Measurements from ENCODE around the gene ATOX1. TPM values are rescaled to one million over a fixed set of nuclear protein-coding genes. Genes with fewer than 3 reads are reported as not detected.

The ATOX1 gene
- total and polyA plus RNA-seq, 2 of the 13 experiments (the other 11 are each of a cell fraction or from before 2014, with no cell fraction given): 62.4 to 124 TPM

DNA sequence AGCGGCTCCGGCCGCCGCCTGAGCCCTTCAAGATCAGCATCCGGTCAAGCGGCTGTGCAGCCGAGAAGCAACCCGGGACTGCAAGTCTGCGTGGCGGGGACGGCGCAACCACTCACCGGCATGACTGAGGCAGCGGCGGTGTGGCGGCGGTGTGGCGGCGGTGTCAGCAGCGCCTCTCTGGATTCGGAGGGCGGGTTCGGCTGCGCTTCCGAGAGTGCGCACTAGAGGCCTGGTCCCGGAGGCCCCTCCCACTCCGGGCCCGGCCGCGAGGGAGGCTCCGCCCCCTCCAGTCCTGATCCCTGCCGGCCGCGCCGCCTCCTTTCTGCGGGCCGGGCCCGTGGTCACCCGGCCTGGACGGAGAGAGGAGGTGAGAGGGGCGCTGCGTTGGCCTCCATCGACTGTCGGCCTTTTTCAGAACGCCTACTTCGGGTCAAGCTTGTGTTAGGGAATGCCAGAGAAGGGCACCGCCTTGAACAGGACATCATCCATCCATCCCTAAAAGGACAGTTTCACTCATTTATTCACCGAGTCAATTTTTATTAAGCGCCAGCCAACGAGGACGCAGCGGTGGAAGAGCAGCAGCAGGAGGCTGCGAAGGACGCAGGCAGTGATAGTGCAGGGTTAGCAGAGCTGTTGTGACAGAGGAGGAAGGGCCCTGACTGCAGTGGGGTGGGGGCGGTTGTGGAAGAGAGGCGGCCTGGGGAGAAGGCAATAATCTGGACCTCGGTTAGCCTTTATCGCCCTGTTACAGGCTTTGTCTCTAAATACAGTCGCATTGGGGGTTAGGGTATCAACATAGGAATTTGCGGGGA lies at the start of gene ATOX1 (continued):
- TF ChIP-seq ZNF660 (CRISPR knock-in tag; IDR thresholded peaks at IDR 0.05; ENCODE audit: borderline replicate concordance, low read depth) (no peak), ZBTB38 (CRISPR knock-in tag; IDR thresholded peaks at IDR 0.05) (peak; percentile 36; the same call in 1 of the 2 replicates), ZSCAN21 (CRISPR knock-in tag; IDR thresholded peaks at IDR 0.05; ENCODE audit: borderline replicate concordance) (peak; percentile 61; the same call in 1 of the 2 replicates), SAP130 (CRISPR knock-in tag; IDR thresholded peaks at IDR 0.05; ENCODE audit: low read depth) (peak; percentile 87), DR1 (CRISPR knock-in tag; IDR thresholded peaks at IDR 0.05) (peak; percentile 78), SIN3A (IDR thresholded peaks at IDR 0.05; ENCODE audit: borderline replicate concordance, low read depth, low read length) (peak; percentile 85; the same call in 1 of the 2 replicates), XRCC5 (optimal IDR thresholded peaks at IDR 0.05; ENCODE audit: low read length) (peak; percentile 50), GABPB1 (CRISPR knock-in tag; IDR thresholded peaks at IDR 0.05) (peak; percentile 76; the same call in 1 of the 2 replicates), ZNF44 (CRISPR knock-in tag; IDR thresholded peaks at IDR 0.05) (0 out of 2 replicates have a peak, but pooled peaks have one; percentile 25), ZNF136 (CRISPR knock-in tag; IDR thresholded peaks at IDR 0.05; ENCODE audit: low read depth) (peak; percentile 46; the same call in 1 of the 2 replicates), POLR2AphosphoS5 (IDR thresholded peaks at IDR 0.05; ENCODE audit: low read depth, low read length) (peak; percentile 84), RXRB (CRISPR knock-in tag; IDR thresholded peaks at IDR 0.05; ENCODE audit: borderline replicate concordance) (no peak), RAD51 (IDR thresholded peaks at IDR 0.05; ENCODE audit: borderline replicate concordance) (no peak), YEATS4 (CRISPR knock-in tag; IDR thresholded peaks at IDR 0.05; ENCODE audit: borderline replicate concordance) (peak; percentile 65)
- TF ChIP-seq, protein P1, sequence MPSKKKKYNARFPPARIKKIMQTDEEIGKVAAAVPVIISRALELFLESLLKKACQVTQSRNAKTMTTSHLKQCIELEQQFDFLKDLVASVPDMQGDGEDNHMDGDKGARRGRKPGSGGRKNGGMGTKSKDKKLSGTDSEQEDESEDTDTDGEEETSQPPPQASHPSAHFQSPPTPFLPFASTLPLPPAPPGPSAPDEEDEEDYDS (CRISPR knock-in tag; IDR thresholded peaks at IDR 0.05): peak; percentile 84
- TF ChIP-seq, protein P2, sequence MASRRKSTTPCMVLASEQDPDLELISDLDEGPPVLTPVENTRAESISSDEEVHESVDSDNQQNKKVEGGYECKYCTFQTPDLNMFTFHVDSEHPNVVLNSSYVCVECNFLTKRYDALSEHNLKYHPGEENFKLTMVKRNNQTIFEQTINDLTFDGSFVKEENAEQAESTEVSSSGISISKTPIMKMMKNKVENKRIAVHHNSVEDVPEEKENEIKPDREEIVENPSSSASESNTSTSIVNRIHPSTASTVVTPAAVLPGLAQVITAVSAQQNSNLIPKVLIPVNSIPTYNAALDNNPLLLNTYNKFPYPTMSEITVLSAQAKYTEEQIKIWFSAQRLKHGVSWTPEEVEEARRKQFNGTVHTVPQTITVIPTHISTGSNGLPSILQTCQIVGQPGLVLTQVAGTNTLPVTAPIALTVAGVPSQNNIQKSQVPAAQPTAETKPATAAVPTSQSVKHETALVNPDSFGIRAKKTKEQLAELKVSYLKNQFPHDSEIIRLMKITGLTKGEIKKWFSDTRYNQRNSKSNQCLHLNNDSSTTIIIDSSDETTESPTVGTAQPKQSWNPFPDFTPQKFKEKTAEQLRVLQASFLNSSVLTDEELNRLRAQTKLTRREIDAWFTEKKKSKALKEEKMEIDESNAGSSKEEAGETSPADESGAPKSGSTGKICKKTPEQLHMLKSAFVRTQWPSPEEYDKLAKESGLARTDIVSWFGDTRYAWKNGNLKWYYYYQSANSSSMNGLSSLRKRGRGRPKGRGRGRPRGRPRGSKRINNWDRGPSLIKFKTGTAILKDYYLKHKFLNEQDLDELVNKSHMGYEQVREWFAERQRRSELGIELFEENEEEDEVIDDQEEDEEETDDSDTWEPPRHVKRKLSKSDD (CRISPR knock-in tag; IDR thresholded peaks at IDR 0.05; ENCODE audit: low read depth): peak; percentile 66; the same call in 1 of the 2 replicates
- TF ChIP-seq, protein P3, sequence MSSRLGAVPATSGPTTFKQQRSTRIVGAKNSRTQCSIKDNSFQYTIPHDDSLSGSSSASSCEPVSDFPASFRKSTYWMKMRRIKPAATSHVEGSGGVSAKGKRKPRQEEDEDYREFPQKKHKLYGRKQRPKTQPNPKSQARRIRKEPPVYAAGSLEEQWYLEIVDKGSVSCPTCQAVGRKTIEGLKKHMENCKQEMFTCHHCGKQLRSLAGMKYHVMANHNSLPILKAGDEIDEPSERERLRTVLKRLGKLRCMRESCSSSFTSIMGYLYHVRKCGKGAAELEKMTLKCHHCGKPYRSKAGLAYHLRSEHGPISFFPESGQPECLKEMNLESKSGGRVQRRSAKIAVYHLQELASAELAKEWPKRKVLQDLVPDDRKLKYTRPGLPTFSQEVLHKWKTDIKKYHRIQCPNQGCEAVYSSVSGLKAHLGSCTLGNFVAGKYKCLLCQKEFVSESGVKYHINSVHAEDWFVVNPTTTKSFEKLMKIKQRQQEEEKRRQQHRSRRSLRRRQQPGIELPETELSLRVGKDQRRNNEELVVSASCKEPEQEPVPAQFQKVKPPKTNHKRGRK (CRISPR knock-in tag; IDR thresholded peaks at IDR 0.05): no peak
- TF ChIP-seq, protein P4, sequence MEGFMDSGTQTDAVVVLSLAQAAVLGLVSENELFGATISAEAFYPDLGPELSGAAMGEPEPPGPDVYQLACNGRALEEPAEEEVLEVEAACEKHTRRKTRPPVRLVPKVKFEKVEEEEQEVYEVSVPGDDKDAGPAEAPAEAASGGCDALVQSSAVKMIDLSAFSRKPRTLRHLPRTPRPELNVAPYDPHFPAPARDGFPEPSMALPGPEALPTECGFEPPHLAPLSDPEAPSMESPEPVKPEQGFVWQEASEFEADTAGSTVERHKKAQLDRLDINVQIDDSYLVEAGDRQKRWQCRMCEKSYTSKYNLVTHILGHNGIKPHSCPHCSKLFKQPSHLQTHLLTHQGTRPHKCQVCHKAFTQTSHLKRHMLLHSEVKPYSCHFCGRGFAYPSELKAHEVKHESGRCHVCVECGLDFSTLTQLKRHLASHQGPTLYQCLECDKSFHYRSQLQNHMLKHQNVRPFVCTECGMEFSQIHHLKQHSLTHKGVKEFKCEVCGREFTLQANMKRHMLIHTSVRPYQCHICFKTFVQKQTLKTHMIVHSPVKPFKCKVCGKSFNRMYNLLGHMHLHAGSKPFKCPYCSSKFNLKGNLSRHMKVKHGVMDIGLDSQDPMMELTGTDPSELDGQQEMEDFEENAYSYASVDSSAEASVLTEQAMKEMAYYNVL (CRISPR knock-in tag; IDR thresholded peaks at IDR 0.05; ENCODE audit: borderline replicate concordance): peak; percentile 47
- TF ChIP-seq, protein P5, sequence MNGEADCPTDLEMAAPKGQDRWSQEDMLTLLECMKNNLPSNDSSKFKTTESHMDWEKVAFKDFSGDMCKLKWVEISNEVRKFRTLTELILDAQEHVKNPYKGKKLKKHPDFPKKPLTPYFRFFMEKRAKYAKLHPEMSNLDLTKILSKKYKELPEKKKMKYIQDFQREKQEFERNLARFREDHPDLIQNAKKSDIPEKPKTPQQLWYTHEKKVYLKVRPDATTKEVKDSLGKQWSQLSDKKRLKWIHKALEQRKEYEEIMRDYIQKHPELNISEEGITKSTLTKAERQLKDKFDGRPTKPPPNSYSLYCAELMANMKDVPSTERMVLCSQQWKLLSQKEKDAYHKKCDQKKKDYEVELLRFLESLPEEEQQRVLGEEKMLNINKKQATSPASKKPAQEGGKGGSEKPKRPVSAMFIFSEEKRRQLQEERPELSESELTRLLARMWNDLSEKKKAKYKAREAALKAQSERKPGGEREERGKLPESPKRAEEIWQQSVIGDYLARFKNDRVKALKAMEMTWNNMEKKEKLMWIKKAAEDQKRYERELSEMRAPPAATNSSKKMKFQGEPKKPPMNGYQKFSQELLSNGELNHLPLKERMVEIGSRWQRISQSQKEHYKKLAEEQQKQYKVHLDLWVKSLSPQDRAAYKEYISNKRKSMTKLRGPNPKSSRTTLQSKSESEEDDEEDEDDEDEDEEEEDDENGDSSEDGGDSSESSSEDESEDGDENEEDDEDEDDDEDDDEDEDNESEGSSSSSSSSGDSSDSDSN (CRISPR knock-in tag; IDR thresholded peaks at IDR 0.05): peak; percentile 83

Data from HepG2 (cell line).